ENCODE measurements around the gene NUBP2. TPM values are rescaled to one million over a fixed set of nuclear protein-coding genes. Genes with fewer than 3 reads are reported as not detected.
A peak's percentile ranks its signal among the peaks of the same experiment; 100 is the strongest.

The NUBP2 gene
- total RNA-seq, 2 experiments from 2014 or later: 40.2 to 53.8 TPM

DNA sequence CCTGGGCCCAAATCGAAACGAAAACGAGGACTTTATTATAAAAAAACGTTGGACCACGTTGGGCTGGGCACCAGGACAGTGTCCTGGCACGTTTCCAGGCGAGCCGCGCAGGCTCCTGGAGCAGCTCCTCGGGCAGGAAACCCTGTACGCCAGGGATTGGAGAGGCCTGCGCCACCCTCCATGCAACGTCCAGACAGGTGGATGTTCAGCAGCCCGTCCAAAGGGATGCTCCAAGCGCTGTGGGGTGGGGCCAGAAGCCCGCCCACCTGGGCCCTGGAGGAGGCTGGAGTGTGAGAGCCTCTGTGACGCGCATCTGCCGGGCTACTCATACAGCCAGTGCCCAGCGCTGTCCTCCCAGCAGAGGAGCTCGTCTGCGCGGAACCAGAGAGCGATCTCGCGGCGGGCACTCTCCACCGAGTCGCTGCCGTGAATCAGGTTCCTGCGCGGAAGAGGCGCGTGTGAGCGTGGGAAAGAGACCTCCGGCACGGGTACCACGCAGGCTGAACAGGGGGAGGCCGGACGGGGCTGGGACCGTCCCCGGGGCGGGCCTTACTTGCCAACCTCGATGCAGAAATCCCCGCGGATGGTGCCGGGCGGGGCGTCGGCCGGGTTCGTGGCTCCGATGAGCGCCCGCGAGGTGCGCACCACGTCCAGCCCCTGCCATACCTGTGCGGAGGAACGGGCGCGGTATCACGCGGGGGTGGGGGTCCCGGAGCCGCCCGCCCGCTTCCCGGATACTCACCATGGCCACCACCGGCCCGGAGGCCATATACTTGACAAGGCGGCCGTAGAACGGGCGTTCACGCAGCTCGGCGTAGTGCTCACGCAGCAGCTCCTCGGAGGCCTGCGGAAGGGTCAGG, 12.2 kb upstream of the NUBP2 start:
- peak; percentile 37 for DNase-seq
- POLR2A ChIA-PET: interaction anchor here (0.6 kb wide), 1 partner anchor 1112 kb away, joined by 4 read pairs; the partner anchor contains the start of gene FLYWCH2
- Mint-ChIP-seq H3K36me3 (ENCODE audit: low read depth) (peaks cover 16% of the 10 kb centered on the region), H3K27me3 (no peaks in the 10 kb centered on the region), H3K9me3 (no peaks in the 10 kb centered on the region), H3K27ac (peak overlapping the region; percentile 69), H3K4me3 (peak overlapping the region; percentile 86), H3K4me1 (peaks cover 13% of the 10 kb centered on the region)
- CTCF ChIA-PET: interaction anchor here (1.0 to 1.4 kb wide), 2 partner anchors 12 to 234 kb away, joined by 3 read pairs; no protein-coding TSS in a partner anchor

DNA sequence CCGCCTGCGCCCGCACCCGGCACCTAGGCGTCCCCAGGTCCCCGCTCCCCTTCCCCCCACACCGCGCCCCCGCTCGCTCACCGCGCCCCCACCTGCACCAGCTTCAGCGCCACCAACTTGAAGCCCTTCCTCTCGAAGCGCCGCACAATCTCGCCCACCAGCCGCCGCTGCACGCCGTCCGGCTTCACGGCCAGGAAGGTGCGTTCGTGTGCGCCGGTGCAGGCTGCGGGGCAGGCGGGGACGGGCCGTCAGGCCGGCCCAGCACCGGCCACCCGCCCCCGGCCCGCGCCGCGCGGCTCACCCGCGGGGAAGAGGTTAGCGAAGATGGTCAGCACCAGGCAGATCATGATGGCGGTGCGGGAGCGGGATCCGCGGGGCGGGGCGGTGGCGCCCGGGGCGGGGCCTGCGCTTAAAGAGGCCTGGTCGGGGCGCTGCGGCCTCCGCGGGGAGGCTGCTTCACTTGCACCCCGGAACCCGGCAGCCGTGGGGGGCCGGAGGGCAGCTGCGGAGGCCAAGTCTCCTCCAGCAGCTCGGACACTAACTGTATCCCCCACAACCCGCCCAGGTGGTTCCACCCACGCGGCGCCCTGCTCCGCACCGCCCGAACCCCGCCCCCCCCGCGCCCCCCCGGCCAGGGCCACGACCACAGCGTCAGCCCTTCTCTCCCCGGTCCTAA, 11.4 kb upstream of the NUBP2 start, which contains the start of gene NME3:
NME3 (minus strand) TSS at position 356 of the 676 bp plus-strand sequence; CDS start at position 347, 9 bp downstream.
- ChIA-PET POLR2A (no interaction called here), CTCF (interaction anchor here (1.0 to 2.4 kb wide), 3 partner anchors 11 to 233 kb away, joined by 3 to 14 read pairs (median 3); partner anchors contain the start of genes NUBP2 and SPSB3)
- Mint-ChIP-seq H3K36me3 (ENCODE audit: low read depth) (peaks cover 16% of the 10 kb centered on the region), H3K4me1 (peaks cover 13% of the 10 kb centered on the region), H3K4me3 (peak within 1 kb of the TSS; percentile 86), H3K27ac (peak within 1 kb of the TSS; percentile 93), H3K9me3 (no peaks in the 10 kb centered on the region), H3K27me3 (no peaks in the 10 kb centered on the region)
- DNase-seq: peak; percentile 76

DNA sequence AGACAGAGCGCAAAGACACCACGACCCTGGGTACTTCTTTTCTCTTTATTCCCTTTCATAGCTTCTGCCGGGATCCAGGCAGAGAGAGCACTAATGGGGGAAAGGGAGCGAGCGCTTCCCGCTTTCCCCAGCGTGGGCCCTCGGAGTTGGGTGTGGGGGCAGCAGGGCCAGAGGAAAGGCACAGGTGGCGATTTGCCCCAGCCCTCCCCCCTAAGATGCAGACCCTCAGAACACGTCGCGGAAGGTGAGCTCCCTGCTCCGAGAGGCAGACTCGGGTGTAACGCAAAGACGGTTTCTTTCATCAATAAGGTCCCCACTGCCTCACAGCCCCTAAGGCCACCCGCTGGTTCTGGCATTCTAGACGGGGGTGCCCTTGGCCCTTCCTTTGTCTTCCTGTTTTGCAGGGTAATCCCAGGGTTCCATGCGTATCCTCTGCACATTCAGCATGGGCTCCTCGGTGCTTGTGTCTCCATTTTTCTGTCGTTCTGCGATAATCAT, 10.8 kb upstream of the NUBP2 start:
- Mint-ChIP-seq H3K4me1 (peaks cover 13% of the 10 kb centered on the region), H3K9me3 (no peaks in the 10 kb centered on the region), H3K4me3 (peak overlapping the region; percentile 86), H3K27ac (peak overlapping the region; percentile 93), H3K27me3 (no peaks in the 10 kb centered on the region), H3K36me3 (ENCODE audit: low read depth) (peaks cover 19% of the 10 kb centered on the region)
- CTCF ChIA-PET: interaction anchor here (1.0 to 2.4 kb wide), 2 partner anchors 11 to 476 kb away, joined by 3 to 14 read pairs; partner anchors contain the start of genes NUBP2 and SPSB3
- no peak for DNase-seq
- POLR2A ChIA-PET: interaction anchor here (1.4 kb wide), 1 partner anchor 11 kb away, joined by 6 read pairs; the partner anchor contains the start of genes NUBP2 and SPSB3

DNA sequence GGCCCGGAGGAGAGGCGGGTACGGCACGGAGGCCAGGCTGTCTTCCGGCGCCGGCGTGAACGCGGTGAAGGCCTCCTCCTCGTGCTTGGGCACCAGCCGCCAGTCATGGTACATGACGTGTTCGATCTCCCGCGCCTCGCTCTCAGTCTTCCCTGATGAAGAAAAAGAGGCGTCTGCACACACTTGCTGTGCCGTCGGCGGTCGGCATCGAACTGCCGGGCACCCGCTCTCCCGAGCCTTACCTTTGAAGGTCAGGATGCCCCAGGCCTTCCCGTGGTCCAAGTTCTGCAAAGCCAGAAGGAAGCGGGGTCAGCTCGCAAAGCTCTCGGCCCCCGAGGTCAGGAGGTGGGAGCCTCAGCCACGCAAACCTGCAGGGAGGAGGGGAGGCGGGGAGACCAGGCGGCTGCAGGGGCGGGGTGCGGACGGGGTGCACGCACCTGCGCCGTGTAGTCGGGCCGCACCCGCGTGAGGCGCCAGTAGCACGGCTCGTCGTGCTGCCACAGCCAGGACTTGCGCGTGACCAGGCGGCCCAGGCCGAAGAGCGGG, 10.3 kb upstream of the NUBP2 start, which contains the start of gene EME2:
EME2 (plus strand) TSS at position 449 of the 546 bp plus-strand sequence. CDS start 418 bp downstream, outside the sequence.
- POLR2A ChIA-PET: interaction anchor here (1.4 kb wide), 1 partner anchor 10 kb away, joined by 6 read pairs; the partner anchor contains the start of genes NUBP2 and SPSB3
- H3K27ac Mint-ChIP-seq: peak within 1 kb of the TSS; percentile 96
- no peaks in the 10 kb centered on the region for H3K27me3 Mint-ChIP-seq
- DNase-seq: peak; percentile 59
- H3K4me3 Mint-ChIP-seq: peak within 1 kb of the TSS; percentile 86
- peaks cover 19% of the 10 kb centered on the region for H3K36me3 Mint-ChIP-seq (ENCODE audit: low read depth)
- no peaks in the 10 kb centered on the region for H3K9me3 Mint-ChIP-seq
- peaks cover 13% of the 10 kb centered on the region for H3K4me1 Mint-ChIP-seq
- CTCF ChIA-PET: interaction anchor here (1.0 to 2.4 kb wide), 3 partner anchors 10 to 475 kb away, joined by 3 to 14 read pairs (median 8); partner anchors contain the start of genes MAPK8IP3, NUBP2 and SPSB3

DNA sequence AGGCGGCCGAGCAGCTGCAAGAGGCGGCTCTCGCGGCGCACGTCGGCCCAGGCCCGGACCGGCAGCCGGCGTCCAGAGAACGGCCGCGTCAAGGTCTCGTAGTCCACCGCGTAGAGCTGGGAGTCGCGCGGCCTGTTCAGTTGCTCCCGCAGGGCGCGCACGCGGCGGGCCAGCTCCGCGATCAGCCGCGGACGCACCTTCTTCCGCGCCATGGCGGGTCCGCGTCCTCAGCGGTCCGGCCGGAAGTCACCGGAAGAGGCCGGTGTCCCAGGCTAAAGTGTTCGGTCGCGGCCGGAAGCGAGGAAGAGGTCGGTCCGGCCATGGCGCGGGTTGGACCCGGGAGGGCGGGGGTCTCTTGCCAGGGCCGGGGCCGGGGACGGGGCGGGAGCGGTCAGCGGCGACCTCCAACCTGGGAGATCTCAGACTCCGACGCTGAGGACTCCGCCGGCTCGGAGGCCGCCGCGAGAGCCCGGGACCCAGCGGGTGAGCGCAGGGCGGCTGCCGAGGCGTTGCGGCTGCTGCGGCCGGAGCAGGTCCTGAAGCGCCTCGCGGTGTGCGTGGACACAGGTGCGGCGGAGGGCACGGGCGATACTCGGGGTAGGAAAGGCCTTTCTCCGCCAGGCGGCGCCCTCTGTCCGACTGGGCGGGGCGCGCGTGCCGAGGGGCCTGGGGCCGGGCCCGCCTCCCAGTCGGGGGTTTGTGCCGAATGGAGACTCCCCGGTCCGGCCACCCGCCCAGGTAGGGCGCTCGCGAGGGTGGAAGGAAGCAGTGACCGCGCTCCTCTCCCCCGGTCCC, 9.7 kb upstream of the NUBP2 start, which contains the start of gene MRPS34:
MRPS34 (minus strand) TSS at position 227 of the 795 bp plus-strand sequence; CDS start at position 212, 15 bp downstream.
- Mint-ChIP-seq H3K27me3 (no peaks in the 10 kb centered on the region), H3K4me1 (peaks cover 13% of the 10 kb centered on the region), H3K27ac (peak within 1 kb of the TSS; percentile 96), H3K4me3 (peak within 1 kb of the TSS; percentile 86), H3K9me3 (no peaks in the 10 kb centered on the region), H3K36me3 (ENCODE audit: low read depth) (peaks cover 15% of the 10 kb centered on the region)
- peak; percentile 81 for DNase-seq
- POLR2A ChIA-PET: interaction anchor here (1.4 kb wide), 1 partner anchor 9 kb away, joined by 6 read pairs; the partner anchor contains the start of genes NUBP2 and SPSB3
- CTCF ChIA-PET: interaction anchor here (0.9 to 2.4 kb wide), 6 partner anchors 9 to 474 kb away, joined by 3 to 14 read pairs (median 4); partner anchors contain the start of genes MAPK8IP3, NUBP2 and SPSB3

DNA sequence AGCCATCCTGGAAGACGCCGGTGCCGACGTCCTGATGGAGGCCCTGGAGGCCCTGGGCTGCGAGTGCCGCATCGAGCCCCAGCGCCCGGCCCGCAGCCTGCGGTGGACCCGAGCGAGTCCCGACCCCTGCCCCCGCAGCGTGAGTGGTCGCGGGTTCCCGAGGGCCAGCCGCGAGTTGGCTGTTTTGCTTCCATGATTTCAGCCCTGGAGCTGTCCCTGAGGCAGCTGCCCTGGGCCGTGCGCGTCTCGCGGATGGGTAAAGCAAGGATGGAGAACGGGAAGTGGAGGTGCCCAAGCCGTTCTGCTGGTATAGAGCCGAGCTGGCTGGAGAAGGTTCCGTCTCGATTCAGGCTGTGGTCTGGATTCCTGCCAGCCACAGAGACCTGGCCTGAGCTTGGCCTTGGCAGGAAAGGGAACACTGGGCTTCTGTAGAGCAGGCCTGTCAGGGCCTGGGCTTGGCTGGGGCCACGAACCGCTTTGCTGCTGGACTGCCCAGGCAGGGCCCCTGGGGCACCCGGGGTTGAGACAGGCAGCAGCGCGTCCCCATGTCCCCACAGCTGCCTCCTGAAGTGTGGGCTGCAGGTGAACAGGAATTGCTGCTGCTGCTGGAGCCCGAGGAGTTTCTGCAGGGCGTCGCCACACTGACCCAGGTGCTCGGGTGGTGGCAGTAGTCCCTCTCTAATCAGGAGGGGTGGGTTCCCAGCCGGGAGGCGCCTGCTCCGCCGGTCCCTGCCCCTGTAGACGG, 8.9 kb upstream of the NUBP2 start:
- DNase-seq: peak; percentile 29
- ChIA-PET POLR2A (interaction anchor here (1.2 kb wide), 1 partner anchor 9 kb away, joined by 5 read pairs; the partner anchor contains the start of genes NUBP2 and SPSB3), CTCF (interaction anchor here (0.6 to 1.7 kb wide), 7 partner anchors 9 to 162 kb away, joined by 3 to 6 read pairs (median 3); partner anchors contain the start of genes MAPK8IP3, NUBP2 and SPSB3)
- no peaks in the 10 kb centered on the region for H3K27me3 Mint-ChIP-seq
- H3K4me1 Mint-ChIP-seq: peaks cover 13% of the 10 kb centered on the region
- H3K9me3 Mint-ChIP-seq: no peaks in the 10 kb centered on the region
- peak overlapping the region; percentile 81 for H3K27ac Mint-ChIP-seq
- H3K4me3 Mint-ChIP-seq: peak overlapping the region; percentile 86
- peaks cover 14% of the 10 kb centered on the region for H3K36me3 Mint-ChIP-seq (ENCODE audit: low read depth)

DNA sequence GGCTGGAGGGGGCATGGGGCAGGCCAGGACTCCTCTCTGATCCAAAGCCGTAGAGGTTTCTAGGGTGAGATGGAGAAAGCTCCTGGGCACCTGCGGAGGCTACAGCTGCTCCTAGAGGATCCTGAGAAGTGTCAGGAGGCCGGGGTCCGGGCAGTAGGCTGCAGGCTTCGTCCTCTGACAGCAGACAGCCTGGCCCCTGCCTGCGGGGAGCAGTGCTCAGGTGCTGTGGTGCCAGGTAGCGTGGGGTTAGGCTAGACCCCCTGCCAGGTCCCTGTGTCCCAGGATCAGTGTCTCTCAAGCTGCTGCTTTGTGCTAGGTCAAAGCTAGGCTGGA, 8.3 kb upstream of the NUBP2 start:
- no peak for DNase-seq
- ChIA-PET CTCF (interaction anchor here (0.7 to 1.7 kb wide), 5 partner anchors 9 to 74 kb away, joined by 3 to 6 read pairs (median 4); partner anchors contain the start of genes MAPK8IP3, NUBP2 and SPSB3), POLR2A (interaction anchor here (1.2 kb wide), 1 partner anchor 8 kb away, joined by 5 read pairs; the partner anchor contains the start of genes NUBP2 and SPSB3)
- Mint-ChIP-seq H3K27ac (no peak overlapping the region), H3K27me3 (no peaks in the 10 kb centered on the region), H3K9me3 (no peaks in the 10 kb centered on the region), H3K36me3 (ENCODE audit: low read depth) (peaks cover 14% of the 10 kb centered on the region), H3K4me3 (peak overlapping the region; percentile 86), H3K4me1 (peaks cover 13% of the 10 kb centered on the region)

DNA sequence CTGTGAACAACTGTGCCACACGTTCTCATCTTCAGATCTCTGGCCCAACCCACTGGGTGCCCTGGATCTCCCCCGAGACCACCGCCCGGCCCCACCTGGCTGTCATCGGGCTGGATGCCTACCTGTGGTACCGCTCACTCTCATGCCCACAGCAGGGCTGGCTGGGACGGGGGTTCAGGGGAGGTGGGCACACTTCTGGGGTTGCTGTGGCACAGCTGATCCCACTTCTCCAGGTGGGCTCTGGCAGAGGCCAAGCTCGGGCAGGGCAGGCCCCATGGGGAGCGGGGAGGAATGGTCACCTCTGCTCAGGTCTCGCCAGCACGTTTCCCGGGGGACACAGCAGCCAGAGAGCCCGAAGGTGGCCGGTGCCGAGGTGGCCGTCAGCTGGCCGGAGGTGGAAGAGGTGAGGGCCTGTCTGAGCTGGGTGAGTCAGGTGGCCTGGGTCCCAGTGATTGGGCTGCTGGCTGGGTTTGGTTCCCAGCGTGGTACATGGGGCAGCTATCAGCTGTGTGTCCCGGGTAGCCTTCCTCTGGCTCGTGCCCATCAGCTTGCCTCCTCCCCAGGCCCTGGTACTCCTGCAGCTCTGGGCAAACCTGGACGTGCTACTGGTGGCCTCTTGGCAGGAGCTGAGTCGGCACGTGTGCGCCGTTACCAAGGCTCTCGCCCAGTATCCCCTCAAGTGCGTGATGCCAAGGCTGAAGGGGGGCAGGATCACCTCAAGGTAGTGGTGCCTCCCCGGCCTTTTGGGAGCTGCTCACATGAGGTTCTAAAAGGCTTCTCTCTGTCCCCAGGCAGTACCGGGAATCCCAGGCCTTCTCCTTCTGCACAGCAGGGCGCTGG, 7.5 kb upstream of the NUBP2 start:
- Mint-ChIP-seq H3K27me3 (no peaks in the 10 kb centered on the region), H3K9me3 (no peaks in the 10 kb centered on the region), H3K4me3 (peak overlapping the region; percentile 86), H3K27ac (no peak overlapping the region), H3K36me3 (ENCODE audit: low read depth) (peaks cover 11% of the 10 kb centered on the region), H3K4me1 (peaks cover 10% of the 10 kb centered on the region)
- no peak for DNase-seq
- ChIA-PET CTCF (interaction anchor here (1.0 to 1.7 kb wide), 5 partner anchors 8 to 69 kb away, joined by 3 to 6 read pairs (median 4); partner anchors contain the start of genes MAPK8IP3, NUBP2 and SPSB3), POLR2A (interaction anchor here (1.2 kb wide), 1 partner anchor 7 kb away, joined by 5 read pairs; the partner anchor contains the start of genes NUBP2 and SPSB3)

DNA sequence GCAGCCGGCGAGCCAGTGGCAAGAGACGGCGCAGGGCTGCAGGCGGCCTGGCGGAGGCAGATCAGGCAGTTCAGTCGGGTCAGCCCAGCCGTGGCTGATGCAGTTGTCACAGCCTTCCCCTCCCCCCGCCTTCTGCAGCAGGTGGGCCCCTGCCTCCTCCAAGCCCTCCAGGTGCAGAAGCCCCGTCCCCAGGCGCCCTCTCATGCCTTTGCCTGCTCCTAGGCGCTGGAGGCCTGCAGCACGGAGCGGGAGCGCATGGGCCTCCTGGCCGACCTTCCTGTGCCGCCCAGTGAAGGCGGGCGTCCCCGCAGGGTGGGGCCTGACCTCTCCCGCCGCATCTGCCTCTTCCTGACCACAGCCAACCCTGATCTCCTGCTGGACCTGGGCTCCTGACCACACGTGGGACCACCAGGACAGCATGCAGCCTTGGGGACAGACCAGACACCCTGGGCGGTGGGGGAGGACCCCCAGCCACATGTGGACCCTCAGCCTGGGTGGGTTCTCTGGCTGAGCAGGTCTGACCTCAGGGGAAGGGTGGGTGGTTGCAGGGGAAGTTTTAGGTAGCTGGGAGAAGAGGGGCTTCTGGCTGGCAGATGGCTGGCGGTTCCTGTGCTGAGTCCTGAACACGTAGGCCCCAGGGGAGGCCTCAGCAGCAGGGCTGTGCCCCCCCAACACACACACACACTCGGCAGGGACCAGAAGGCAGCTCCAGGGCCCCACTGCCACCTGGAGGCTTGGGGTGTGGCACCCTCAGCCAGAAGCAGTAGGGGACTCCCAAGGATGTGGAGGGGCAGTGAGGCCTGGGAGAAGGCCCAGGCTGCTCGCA, 6.7 kb upstream of the NUBP2 start:
- H3K27ac Mint-ChIP-seq: peak overlapping the region; percentile 25
- no peak for DNase-seq
- H3K9me3 Mint-ChIP-seq: no peaks in the 10 kb centered on the region
- CTCF ChIA-PET: interaction anchor here (1.0 to 1.3 kb wide), 2 partner anchors 12 to 70 kb away, joined by 3 to 4 read pairs; partner anchors contain the start of gene MAPK8IP3
- peaks cover 11% of the 10 kb centered on the region for H3K36me3 Mint-ChIP-seq (ENCODE audit: low read depth)
- no peaks in the 10 kb centered on the region for H3K27me3 Mint-ChIP-seq
- peaks cover 11% of the 10 kb centered on the region for H3K4me1 Mint-ChIP-seq
- POLR2A ChIA-PET: no interaction called here
- no peak overlapping the region for H3K4me3 Mint-ChIP-seq
